Heart right ventricle (tissue), 16 donors: ENCODE measurements around the gene INTS1. TPM values are rescaled to one million over a fixed set of nuclear protein-coding genes. Genes with fewer than 3 reads are reported as not detected.
A peak's percentile ranks its signal among the peaks of the same experiment; 100 is the strongest.

Source experiments
- ATAC-seq, 8 donors: fragments of 200-7000 bp; cut with Tn5 transposase; one replicate each; pipeline ENCODE4 v1.9.1; 2020; ENCODE audit warnings: mild to moderate bottlenecking in 8 of 8, moderate library complexity in 8 of 8, moderate number of reproducible peaks in 1 of 8
- DNase-seq, 2 donors: peaks; one replicate each; pipeline ENCODE4 v3.0.0-alpha.2; 2020
- H3K27ac ChIP-seq, 10 donors: fragments of 200-600 bp; sonication (generic) in 2 of 10; one replicate each; pipeline versions ENCODE4 v1.5.0 to v1.8.0; 2020 to 2022; ENCODE audit warnings: mild to moderate bottlenecking in 3 of 10
- H3K27me3 ChIP-seq, 7 donors: fragments of 200-600 bp; one replicate each; pipeline ENCODE4 v1.8.0; 2021 to 2022; ENCODE audit warnings: mild to moderate bottlenecking in 2 of 7
- H3K36me3 ChIP-seq, 9 donors: fragments of 200-600 bp; sonication (generic) in 1 of 9; one replicate each; pipeline versions ENCODE4 v1.5.0 to v1.8.0; 2020 to 2022; ENCODE audit warnings: mild to moderate bottlenecking in 2 of 9
- H3K4me1 ChIP-seq, 9 donors: fragments of 200-600 bp; sonication (generic) in 1 of 9; one replicate each; pipeline versions ENCODE4 v1.5.0 to v1.8.0; 2020 to 2022; ENCODE audit warnings: mild to moderate bottlenecking in 4 of 9
- H3K4me3 ChIP-seq, 10 donors: fragments of 200-600 bp; sonication (generic) in 2 of 10; one replicate each; pipeline versions ENCODE4 v1.5.0 to v1.8.0; 2020 to 2022; ENCODE audit warnings: mild to moderate bottlenecking in 7 of 10, moderate library complexity in 2 of 10
- H3K9me3 ChIP-seq, 11 donors: fragments of 200-600 bp in 10 of 11; sonication (generic) in 2 of 11; one replicate each; pipeline versions ENCODE4 v1.5.0 to v1.8.0; 2013 to 2022; ENCODE audit warnings: mild to moderate bottlenecking in 2 of 11, control low read depth in 1 of 11, moderate library complexity in 1 of 11
- WGBS, 2 donors: extraction: QIAGEN DNeasy Blood & Tissue Kit; methylation state at CpG; one replicate each; pipeline ENCODE4 v1.1.7; 2013; ENCODE audit warnings: inconsistent platforms in 1 of 2; 5-methylcytosine and 5-hydroxymethylcytosine counted together
- intact Hi-C, 10 donors: fragments of 100-400 bp; cut with DNase I; formaldehyde crosslinking; loops; one replicate each; pipeline versions ENCODE4 v1.11.1 to v1.14.2; 2022
- polyA plus RNA-seq, 2 donors: library from polyadenylated mRNA; stranded (reverse); fragments of 200-250 nt; gene quantifications; one replicate each; pipeline ENCODE4 v1.2.3, GENCODE V29; 2013
- total RNA-seq, 10 donors: library from RNA; stranded (reverse); fragmentation: NEBNext Ultra II Directional in 3 of 10; extraction: Animal tissue kit (Norgen Biotek cat#: 25700) in 3 of 10; gene quantifications; one replicate each; pipeline versions ENCODE4 v1.2.1 to v1.2.4, GENCODE V29; 2021 to 2023
- TF ChIP-seq, protein P1 (sequence below), 9 donors: fragments of 200-600 bp; sonication (generic) in 2 of 9; IDR thresholded peaks; one replicate each; pipeline versions ENCODE4 v1.5.0 to v1.8.0; 2021 to 2022; ENCODE audit warnings: antibody characterized with exemption in 9 of 9, mild to moderate bottlenecking in 5 of 9, moderate library complexity in 1 of 9
- donor health status: Arrhythmogenic right ventricular cardiomyopathy.
- donor health status: ischemic (EF 13 %, LVEDD 7.1; RV severe dilation, severe dysfunction).
- donor health status: healthy with polysubstance abuse.
- donor health status: DM: no; HTN: yes; CAD: no.
- donor health status: DM: no; HTN: no; CAD: no.
- donor health status: ischemic (EF 25% LVEDD 6.9; RV normal size, moderate dysfunction).
- donor health status: ischemic (EF 25% LVEDD 5.7; RV mildly dilated, moderate dysfunction).
- donor health status: healthy.
- donor health status: DM: yes; HTN: yes; CAD: no.
- donor health status: Ischemic cardiomyopathy.
- donor health status: ischemic (EF 35%, LVEDD 5.7; RV mildly dilated, moderate dysfunction).
- donor health status: nonischemic (EF 11% LVEDD 7.7; RV severe dilation, severe dysfunction).
- donor health status: DM: yes; HTN: yes; CAD: no.
- donor health status: PGD.
- donor health status: ischemic (EF 29% LVEDD 5.4; RV normal size, mild dysfunction).
- donor health status: nonischemic (EF 23%, LVEDD 6.1; RV moderate dilation, normal function).

The INTS1 gene
- total and polyA plus RNA-seq, 12 donors = 41.5 to 59.4 (median 45.4) TPM

DNA sequence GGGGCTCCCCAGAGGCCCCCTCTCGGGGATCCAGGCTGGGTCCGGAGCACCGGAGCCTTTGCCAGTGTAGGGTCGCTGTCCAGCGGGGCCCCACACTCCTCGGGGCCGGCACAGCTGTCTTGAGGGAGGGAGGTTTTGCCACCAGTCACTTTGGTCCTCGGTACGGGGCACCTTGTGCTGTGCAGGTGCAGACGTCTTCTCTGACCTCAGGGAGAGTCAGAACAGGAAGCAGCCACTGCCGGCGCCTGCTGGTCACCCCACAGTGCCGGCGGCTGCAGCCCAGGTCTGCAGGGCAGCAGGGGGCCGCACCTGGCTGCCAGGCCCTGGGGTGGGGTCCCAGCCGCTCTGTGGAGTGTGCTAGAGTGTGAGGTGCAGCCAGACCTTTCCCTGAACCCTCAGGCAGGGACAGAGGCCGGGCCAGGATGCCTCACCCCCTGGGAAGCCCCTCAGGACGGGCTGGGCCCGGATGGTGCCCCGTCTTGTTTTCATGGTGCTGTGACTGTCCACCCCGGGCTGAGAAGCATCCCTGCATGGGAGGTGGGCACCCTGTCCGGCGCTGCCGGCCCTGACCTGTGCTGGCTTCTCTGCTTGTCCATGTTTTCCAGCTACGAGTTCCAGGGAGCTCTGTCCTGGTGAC lies 34.5 kb upstream of the INTS1 start:
- ATAC-seq (peak in 1 of 8 donors; percentile 1), DNase-seq (peak in 1 of 2 donors; percentile 12)
- TF ChIP-seq, protein P1, sequence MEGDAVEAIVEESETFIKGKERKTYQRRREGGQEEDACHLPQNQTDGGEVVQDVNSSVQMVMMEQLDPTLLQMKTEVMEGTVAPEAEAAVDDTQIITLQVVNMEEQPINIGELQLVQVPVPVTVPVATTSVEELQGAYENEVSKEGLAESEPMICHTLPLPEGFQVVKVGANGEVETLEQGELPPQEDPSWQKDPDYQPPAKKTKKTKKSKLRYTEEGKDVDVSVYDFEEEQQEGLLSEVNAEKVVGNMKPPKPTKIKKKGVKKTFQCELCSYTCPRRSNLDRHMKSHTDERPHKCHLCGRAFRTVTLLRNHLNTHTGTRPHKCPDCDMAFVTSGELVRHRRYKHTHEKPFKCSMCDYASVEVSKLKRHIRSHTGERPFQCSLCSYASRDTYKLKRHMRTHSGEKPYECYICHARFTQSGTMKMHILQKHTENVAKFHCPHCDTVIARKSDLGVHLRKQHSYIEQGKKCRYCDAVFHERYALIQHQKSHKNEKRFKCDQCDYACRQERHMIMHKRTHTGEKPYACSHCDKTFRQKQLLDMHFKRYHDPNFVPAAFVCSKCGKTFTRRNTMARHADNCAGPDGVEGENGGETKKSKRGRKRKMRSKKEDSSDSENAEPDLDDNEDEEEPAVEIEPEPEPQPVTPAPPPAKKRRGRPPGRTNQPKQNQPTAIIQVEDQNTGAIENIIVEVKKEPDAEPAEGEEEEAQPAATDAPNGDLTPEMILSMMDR (IDR thresholded peaks at IDR 0.05) = no peak
- WGBS, 2 donors = 44 to 61% methylated on average over 25 of the region's 25 CpGs
- Histone ChIP-seq H3K4me3 (peak overlapping the region in 9 of 10 donors; percentile 39 to 69 (median 56)), H3K27me3 (no peaks in the 10 kb centered on the region), H3K9me3 (no peaks in the 10 kb centered on the region), H3K4me1 (peaks cover 19 to 71% (median 48%) of the 10 kb centered on the region in 9 donors), H3K27ac (peak overlapping the region; percentile 92 to 100 (median 99)), H3K36me3 (peaks cover 0 to 72% (median 23%) of the 10 kb centered on the region in 9 donors)
- intact Hi-C loops = loop anchor here in 1 of 10 donors (5.0 kb wide), 1 partner anchor 36 kb away; the partner anchor contains the start of gene INTS1

DNA sequence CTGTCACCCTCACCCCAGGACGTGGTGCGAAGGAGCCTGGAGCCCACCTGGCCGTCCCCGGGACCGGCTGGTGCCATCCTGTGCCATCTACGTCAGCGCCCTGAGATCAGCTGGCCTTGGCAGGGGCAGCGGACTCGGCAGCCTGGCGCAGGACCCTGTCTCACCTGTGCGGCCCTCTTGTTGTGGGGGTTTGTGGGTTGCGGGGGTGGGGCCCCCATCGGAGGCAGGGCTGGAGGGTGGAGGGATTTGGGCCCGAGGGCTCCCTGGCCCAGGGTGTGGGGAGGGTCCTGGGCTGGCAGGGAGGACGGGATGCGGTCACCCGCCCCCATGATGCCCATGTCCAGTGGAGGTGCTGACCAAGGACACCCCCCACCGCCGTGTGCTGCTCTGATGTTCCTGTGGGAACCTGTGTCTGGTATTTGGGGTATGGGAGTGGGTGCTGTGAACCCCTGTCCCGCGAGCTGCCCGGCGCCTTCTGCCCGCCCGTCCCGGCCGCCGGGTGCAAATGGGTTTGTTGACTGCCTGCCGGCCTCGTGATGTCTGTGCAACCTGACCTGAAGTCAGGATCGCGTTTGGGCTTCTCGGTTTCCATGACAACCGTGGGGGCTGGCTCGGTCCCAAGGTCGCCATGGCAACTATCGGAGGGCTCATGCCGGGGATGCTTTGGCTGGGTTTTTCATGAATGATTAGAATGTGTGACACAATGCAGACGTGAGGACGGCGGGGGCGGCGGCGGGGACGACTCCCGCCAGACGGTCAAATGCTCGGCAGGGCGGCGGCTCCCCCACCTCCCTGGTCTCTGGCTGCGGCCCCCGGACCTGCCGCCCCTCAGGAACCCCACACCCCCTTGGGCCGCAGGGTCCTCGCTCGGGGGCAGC lies 33.6 kb upstream of the INTS1 start:
- Histone ChIP-seq H3K9me3 (no peaks in the 10 kb centered on the region), H3K27me3 (no peaks in the 10 kb centered on the region), H3K4me1 (peaks cover 26 to 80% (median 57%) of the 10 kb centered on the region in 9 donors), H3K36me3 (peaks cover 0 to 63% (median 23%) of the 10 kb centered on the region in 9 donors), H3K4me3 (peak overlapping the region; percentile 26 to 69 (median 55)), H3K27ac (peak overlapping the region; percentile 92 to 100 (median 99))
- intact Hi-C loops = loop anchor here in 4 of 10 donors (1.0 to 5.0 kb wide), 4 partner anchors 24 to 35 kb away; partner anchors contain the start of gene INTS1 (in 2 of the 4)
- ATAC-seq (peak; percentile 29 to 65 (median 50)), DNase-seq (peak; percentile 94 to 97)
- 8 to 13% methylated on average over 55 to 56 of the region's 56 CpGs for WGBS, 2 donors
- TF ChIP-seq, protein P1 (IDR thresholded peaks at IDR 0.05) = no peak

DNA sequence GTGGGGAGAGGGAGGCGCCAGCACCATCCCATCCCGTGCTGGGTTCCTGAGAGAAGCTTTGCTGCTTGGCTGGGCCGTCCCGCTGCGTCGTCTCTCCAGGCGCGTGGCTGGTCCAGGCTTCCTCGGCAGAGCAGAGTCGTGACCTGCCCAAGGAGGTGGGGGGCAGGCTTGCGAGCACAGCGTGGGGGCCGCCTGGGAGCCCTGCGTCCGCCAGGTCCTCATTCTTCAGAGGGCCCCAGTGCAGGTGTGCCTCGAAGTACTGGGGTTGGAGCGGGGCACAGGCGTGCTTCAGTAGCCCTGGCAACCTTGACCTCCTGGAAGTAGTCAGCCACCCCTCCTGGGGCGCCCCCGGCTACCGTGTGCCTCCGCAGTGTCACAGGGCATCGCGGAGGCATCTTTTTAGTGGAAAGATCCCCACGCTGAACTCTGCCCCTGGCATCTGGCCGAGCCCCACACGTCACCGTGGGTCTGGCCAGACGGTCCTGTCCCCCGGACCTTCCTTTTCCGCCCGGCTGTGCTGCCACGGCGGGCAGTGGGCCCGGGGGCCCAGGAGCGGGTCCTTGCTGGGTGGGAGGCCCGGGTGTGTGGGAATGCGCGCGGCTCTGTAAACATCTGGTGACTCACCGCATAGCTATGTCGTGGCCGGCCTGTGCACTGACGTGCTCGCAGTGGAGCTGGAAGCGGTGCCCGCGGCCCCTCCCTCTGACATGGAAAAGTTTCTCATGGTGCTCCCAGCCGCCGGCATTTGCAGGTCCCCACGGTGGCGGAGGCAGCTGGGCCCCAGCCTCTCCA lies 32.8 kb upstream of the INTS1 start:
- WGBS, 2 donors = 10 to 11% methylated on average over 50 to 52 of the region's 52 CpGs
- ATAC-seq (peak; percentile 86 to 89 (median 88)), DNase-seq (peak; percentile 94 to 97)
- Histone ChIP-seq H3K9me3 (no peaks in the 10 kb centered on the region), H3K4me1 (peaks cover 26 to 88% (median 63%) of the 10 kb centered on the region in 9 donors), H3K27ac (peak overlapping the region; percentile 92 to 100 (median 99)), H3K36me3 (peaks cover 0 to 54% (median 23%) of the 10 kb centered on the region in 9 donors), H3K27me3 (no peaks in the 10 kb centered on the region), H3K4me3 (peak overlapping the region; percentile 26 to 69 (median 55))
- TF ChIP-seq, protein P1 (IDR thresholded peaks at IDR 0.05) = no peak
- intact Hi-C loops = loop anchor here in 4 of 10 donors (1.0 to 5.0 kb wide), 4 partner anchors 24 to 35 kb away; partner anchors contain the start of gene INTS1 (in 2 of the 4)
